AG10803 (cell line): ENCODE results near the gene KRTAP5-7.
A peak's percentile ranks its signal among the peaks of the same experiment; 100 is the strongest.
"Not testable (repeated sequence)": the region's sequence is repeated elsewhere in the genome, so short reads cannot be mapped to it uniquely, and the experiment has no call there.

ENCODE experiments used
- DNase-seq: peaks from one replicate; pipeline ENCODE4 v3.0.0; 2010; ENCODE audit warnings: low read depth
- H3K4me3 ChIP-seq: 2 replicates; pipeline ENCODE4 v1.5.1; 2011; ENCODE audit warnings: mild to moderate bottlenecking, low read length, control low read depth
- TF ChIP-seq, protein P1 (sequence below): conservative IDR thresholded peaks from 2 replicates; pipeline ENCODE4 v1.5.1; 2011; ENCODE audit warnings: mild to moderate bottlenecking, low read length, control low read depth, inconsistent platforms

The KRTAP5-7 gene

DNA sequence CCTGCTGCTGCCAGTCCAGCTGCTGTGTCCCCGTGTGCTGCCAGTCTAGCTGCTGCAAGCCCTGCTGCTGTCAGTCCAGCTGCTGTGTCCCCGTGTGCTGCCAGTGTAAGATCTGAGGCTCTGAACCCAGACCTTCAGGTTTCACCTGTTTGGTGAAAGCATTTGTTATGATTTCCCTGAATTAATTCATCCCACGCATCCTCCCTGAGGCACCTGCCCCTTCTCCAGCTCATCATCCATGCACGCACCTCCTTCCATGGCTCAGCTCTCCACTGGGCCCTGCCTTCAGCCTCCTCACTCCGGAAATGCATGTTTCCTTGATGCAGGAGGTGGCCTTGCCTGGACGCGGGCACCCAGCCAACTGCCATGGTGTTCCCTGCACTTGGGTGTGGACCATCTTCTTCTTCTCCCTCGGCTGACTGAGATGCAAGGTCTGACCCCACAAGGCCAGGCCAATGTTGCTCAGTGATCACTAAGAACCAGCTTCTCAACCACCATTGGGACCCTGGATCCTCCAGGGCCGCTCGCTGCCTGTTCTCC lies 39.1 kb downstream of the KRTAP5-7 start:
- no peak for DNase-seq
- TF ChIP-seq, protein P1, sequence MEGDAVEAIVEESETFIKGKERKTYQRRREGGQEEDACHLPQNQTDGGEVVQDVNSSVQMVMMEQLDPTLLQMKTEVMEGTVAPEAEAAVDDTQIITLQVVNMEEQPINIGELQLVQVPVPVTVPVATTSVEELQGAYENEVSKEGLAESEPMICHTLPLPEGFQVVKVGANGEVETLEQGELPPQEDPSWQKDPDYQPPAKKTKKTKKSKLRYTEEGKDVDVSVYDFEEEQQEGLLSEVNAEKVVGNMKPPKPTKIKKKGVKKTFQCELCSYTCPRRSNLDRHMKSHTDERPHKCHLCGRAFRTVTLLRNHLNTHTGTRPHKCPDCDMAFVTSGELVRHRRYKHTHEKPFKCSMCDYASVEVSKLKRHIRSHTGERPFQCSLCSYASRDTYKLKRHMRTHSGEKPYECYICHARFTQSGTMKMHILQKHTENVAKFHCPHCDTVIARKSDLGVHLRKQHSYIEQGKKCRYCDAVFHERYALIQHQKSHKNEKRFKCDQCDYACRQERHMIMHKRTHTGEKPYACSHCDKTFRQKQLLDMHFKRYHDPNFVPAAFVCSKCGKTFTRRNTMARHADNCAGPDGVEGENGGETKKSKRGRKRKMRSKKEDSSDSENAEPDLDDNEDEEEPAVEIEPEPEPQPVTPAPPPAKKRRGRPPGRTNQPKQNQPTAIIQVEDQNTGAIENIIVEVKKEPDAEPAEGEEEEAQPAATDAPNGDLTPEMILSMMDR: no peak
- H3K4me3 ChIP-seq: no peak overlapping the region

DNA sequence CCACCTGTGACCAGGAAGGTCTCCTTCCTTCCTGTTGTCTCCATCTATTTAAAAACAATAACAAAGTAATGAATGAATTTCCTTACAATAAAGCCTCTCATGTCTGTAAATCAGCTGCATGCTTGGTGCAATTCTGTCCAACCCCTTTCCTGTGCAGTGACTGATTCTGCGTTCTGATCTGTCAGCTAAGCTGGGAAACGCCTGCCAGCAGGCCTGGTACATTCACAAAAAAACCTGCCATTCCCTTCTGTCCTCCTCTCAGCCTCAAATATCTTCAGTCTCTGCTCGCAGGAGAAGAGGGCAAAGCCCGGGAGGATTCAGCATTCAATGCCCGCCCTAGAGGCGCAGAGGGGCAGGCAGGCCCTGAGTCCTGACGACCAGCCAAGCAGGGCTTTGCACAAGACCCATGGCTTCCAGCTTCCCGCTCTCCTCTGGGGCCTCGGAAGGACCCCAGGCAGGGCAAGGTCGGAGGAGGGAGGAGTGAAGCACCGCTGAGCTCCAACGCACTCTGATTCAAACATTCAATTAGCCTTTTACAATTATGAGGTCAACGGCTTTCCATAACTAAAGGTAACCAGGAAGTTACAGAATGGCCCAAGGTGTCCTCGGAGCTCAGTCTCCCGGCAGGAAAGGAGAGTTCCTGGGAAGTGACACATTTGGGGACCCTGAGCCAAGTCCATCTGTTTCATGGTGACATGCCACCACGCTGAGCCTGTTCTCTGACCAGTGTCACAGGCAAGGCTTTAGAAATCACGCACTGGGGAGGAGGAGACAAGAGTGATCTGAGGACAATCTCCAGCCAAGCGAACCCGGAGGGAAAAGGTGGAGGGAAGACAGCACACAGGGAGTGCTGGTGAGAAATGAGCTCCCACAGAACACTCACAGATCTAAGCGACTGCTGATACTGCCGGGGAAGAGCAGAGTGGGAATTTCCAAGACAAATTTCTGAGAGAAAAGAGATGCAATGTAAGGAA lies 39.8 kb downstream of the KRTAP5-7 start:
- DNase-seq, H3K4me3 ChIP-seq: not testable (repeated sequence)

DNA sequence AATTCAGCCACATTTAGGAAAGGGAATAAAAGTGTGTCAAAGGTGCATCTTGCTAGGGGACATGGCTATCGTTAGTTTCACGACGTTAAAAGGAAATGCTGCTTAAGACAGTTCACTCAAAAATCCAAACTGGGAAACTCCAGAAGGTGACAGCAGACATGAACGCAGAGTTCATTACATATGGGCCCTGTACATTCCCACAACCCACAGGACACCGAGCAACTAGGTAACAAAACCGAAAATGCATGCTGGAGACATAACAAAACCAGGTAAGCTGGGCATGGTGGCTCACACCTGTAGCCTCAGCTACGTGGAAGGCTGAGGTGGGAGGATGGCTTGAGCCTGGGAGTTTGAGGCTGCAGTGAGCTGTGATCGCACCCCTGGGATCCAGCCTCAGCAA lies 40.6 kb downstream of the KRTAP5-7 start:
- DNase-seq: not testable (repeated sequence)

DNA sequence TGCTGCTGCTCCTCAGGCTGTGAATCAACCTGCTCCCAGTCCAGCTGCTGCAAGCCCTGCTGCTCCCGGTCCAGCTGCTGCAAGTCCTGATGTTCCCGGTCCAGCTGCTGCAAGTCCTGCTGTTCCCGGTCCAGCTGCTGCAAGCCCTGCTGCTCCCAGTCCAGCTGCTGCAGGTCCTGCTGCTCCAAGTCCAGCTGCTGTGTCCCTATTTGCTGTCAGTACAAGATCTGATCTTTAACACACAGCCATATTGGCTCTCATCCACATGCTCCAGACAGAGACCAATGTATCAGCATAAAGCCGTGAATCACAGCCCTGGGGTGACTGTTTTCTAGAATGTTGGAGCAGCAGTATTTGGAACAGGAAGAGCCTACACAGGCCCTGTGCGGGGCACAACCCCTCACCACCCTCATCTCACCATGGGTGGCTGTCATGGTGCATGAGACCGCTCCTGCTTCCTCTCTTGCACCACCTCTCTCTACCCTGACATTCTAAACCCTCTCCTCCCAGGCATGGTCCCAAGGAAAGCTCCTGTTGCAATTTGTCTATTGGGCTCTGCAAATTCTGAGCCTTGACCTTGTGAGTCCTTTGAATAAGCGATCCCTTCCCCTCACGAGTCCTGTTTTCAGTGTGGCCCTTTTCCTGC lies 41.8 kb downstream of the KRTAP5-7 start:
- TF ChIP-seq, protein P1: no peak
- no peak overlapping the region for H3K4me3 ChIP-seq
- peak; percentile 2 for DNase-seq

More for the DNA sequence above, 40.6 kb downstream of the KRTAP5-7 start:
- not testable (repeated sequence) for H3K4me3 ChIP-seq

DNA sequence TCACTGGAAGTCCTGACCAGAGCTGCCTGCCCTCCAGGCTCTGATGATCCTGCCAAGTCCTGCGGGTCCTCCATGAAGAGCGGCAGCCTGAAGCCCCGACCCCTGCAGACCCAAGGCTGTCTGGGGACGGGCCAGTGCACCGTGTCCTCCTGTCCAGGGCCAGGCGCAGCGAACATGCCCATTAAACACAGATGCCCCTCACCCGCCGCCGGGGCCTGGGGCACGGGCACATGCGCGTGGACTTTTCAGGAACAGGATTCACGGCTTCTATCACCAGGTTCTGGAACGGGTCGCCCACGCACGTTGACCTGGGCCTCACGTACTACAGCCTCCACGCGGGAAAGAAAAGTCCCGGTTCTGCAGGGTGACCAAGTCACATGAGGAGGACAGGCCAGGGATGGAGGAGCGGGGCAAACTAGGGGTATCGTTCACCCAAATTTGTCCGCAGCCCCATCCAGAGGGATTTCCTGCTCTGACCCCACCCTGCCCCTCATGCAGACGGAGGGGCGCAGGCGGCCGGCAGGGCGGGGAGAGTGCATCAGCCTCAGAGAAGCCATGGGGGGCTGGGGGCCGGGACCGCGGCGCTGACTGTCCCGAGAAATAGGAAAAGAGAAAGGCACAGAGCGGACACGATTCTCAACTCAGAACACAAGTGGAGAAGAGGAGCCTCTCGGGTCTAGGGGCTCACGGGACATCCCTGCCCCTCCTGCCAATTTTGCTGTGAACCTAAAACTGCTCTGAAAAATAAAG lies 44.2 kb downstream of the KRTAP5-7 start:
- DNase-seq, H3K4me3 ChIP-seq: not testable (repeated sequence)

DNA sequence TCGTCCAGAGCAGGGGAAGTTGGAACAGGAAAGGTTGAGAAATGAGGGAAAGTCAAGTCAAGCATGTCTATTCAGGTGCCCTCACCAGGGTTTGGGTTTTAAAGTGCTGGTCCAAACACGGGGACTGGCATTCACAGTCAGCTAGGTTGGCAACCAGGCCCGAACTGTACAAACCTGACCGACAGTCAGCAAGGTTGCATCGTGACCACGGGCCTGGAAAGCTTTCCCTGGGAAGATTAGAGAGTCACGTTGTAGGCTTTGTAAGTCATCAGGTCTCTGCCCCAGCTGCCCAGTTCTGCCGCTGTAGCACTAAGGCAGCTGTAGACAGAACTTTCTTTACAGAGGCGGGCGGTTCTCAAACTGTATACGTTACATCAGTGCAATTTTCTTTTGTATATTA lies 45.7 kb downstream of the KRTAP5-7 start:
- no peak for DNase-seq
- TF ChIP-seq, protein P1: no peak
- no peak overlapping the region for H3K4me3 ChIP-seq

DNA sequence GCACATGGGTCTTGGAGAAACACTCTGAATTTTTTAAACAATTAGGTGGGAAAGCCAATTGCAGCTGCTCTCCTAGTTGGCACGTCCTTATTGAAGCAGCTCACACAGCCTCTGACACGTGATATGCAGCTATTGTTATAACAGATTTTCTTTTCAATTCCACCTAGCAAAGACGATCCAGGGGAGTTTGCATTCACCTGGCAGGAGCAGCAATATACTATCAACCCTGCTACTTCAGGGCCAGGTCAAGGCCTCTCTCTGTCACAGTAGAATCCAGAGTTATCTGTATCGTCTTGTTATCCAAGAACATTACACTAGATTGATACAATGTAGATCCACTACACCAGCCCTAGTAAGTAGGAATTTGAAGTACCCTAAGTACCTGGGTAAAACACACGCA lies 47.4 kb downstream of the KRTAP5-7 start:
- no peak for DNase-seq
- TF ChIP-seq, protein P1: no peak

DNA sequence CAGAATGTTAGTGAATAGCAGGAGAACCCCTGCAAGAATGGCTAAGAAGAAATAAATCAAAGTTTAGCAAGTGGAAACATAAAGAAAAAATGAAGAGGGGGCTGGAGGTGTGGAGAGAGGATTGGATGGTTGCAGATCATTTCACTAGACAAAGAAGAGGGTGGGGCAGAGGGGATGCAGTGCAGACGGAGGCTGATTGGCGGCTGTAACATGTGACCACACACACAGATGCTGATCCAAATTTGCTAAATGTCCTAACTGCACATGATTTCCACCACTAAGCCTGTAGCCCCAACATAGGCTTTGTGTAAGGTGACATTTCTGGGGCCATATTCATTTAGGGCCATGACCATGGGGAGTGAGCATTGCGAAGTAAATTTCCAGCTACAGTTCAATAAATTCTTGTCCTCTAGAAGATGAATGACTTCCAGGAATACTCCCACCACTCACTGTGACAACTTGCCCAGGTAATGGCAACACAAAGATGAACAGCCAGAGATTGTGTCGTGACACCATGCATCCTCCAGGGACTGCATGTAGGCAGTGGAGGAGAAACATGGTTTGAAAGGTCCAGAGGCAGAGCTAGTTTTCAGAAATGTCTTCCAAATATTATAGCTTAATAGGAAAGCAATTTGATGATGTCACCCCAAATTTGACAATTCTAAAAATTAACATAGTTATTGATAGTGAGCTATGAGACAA lies 48.8 kb downstream of the KRTAP5-7 start:
- DNase-seq: no peak
- H3K4me3 ChIP-seq: no peak overlapping the region
- TF ChIP-seq, protein P1: no peak

More for the DNA sequence above, 47.4 kb downstream of the KRTAP5-7 start:
- no peak overlapping the region for H3K4me3 ChIP-seq

DNA sequence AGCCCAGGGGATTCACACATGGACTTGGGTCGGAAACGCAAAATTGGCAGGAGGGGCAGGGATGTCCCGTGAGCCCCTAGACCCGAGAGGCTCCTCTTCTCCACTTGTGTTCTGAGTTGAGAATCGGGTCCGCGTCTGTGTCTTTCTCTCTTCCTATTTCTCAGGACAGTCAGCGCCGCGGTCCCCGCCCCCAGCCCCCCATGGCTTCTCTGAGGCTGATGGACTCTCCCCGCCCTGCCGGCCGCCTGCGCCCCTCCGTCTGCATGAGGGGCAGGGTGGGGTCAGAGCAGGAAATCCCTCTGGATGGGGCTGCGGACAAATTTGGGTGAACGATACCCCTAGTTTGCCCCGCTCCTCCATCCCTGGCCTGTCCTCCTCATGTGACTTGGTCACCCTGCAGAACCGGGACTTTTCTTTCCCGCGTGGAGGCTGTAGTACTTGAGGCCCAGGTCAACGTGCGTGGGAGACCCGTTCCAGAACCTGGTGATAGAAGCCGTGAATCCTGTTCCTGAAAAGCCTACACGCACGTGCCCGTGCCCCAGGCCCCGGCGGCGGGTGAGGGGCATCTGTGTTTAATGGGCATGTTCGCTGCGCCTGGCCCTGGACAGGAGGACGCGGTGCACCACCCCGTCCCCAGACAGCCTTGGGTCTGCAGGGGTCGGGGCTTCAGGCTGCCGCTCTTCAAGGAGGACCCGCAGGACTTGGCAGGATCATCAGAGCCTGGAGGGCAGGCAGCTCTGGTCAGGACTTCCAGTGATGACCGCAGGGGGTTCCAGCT lies 49.8 kb downstream of the KRTAP5-7 start:
- not testable (repeated sequence) for DNase-seq, H3K4me3 ChIP-seq
